GM04503 (cell line): ENCODE results near the gene ZNF746.

Experiments
- DNase-seq: peaks from one replicate; pipeline ENCODE4 v3.0.0-alpha.2; 2012; ENCODE audit warnings: low read depth

Gene ZNF746

GRCh38 chr7:149427893-149428292, 69.7 kb downstream of the ZNF746 start:
- no peak for DNase-seq

GRCh38 chr7:149427096-149427680, 70.4 kb downstream of the ZNF746 start:
- DNase-seq, result no peak

DNA sequence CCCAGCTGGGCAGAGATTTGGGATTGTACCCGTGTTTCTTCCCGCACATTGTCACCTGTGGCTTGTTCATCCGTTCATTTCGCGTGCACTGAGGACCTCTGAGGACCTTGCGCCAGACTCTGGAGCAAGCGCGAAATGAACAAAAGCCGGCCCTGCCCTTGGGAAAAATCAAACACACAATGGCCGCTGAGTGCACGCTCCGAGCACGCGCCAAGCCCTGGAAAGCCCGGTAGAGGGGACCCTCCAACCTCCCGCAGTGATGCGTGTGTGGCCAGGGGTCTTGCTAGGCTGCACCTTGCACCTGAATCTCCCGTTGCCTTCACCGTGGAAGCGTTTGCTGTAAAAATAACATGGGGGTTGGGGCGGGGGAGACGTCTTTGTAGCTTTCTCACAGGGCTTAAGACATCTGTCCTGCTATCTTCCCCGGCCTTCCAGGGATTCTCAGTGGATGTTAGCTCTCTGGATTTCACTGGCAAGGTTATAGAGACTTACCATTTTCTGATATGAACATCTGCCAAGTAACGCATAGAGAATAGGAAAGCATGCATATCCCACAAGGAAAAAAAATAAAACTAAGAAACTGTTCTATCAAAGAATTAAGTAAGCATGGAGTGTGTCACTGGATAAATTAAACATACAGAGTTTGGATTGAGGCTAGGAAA, 74.0 kb downstream of the ZNF746 start:
- DNase-seq, result no peak

- no peak for DNase-seq
Measured at GRCh38 chr7:149422914-149423301, 74.7 kb downstream of the ZNF746 start.
